SK-N-SH (cell line): ENCODE results near the gene KIAA1549. TPM values are rescaled to one million over a fixed set of nuclear protein-coding genes. Genes with fewer than 3 reads are reported as not detected.

Source experiments
- CTCF ChIA-PET: fragments of 300-600, 350-600 bp; formaldehyde crosslinking; extraction: SDS; loops from one replicate; lab custom pipeline; 2021; lab: Yijun Ruan, JAX
- POLR2A ChIA-PET: fragments of 350-600 bp; sonication (Branson Sonifier 250); formaldehyde crosslinking; extraction: SDS; loops from one replicate; lab custom pipeline; 2020; ENCODE audit warnings: antibody characterized with exemption, inconsistent platforms; lab: Yijun Ruan, JAX
- DNase-seq: peaks from one replicate; pipeline ENCODE4 v3.0.0; 2012
- H2AFZ ChIP-seq: fragments of 200-600 bp; sonication (generic); 2 replicates; pipeline ENCODE4 v1.8.1; 2016; ENCODE audit warnings: antibody characterized with exemption, mild to moderate bottlenecking, low read depth
- H3F3A ChIP-seq: fragments of 200-600 bp; sonication (generic); replicated peaks from 2 replicates; pipeline ENCODE3; 2016; ENCODE audit warnings: antibody characterized with exemption, mild to moderate bottlenecking; ENCODE audit not compliant: insufficient read depth
- H3K27ac ChIP-seq, 2 experiments: fragments of 200-500 bp in 1 of 2; fragments of 200-600 bp in 1 of 2; sonication (Bioruptor generic) in 1 of 2; sonication (generic), shearing (Covaris generic) in 1 of 2; 2 replicates each; pipeline versions ENCODE4 v1.5.1 to v1.6.1; 2014 to 2016; ENCODE audit warnings: low read depth in 2 of 2, inconsistent platforms in 1 of 2, low read length in 1 of 2, mild to moderate bottlenecking in 1 of 2, mixed read lengths in 1 of 2
- H3K27me3 ChIP-seq: fragments of 200-600 bp; sonication (generic), shearing (Covaris generic); 2 replicates; pipeline ENCODE4 v1.6.1; 2016; ENCODE audit warnings: mixed run types; ENCODE audit not compliant: insufficient read depth
- H3K36me3 ChIP-seq, 2 experiments: fragments of 200-500 bp in 1 of 2; fragments of 200-600 bp in 1 of 2; sonication (Bioruptor generic) in 1 of 2; sonication (generic) in 1 of 2; replicated peaks in 1 of 2; 2 replicates each; pipeline versions ENCODE3 to v1.5.1; 2014 to 2016; ENCODE audit warnings: low read length in 1 of 2, mild to moderate bottlenecking in 1 of 2; ENCODE audit not compliant: insufficient read depth in 2 of 2, control insufficient read depth in 1 of 2
- H3K4me1 ChIP-seq, 2 experiments: fragments of 200-500 bp in 1 of 2; fragments of 200-600 bp in 1 of 2; sonication (Bioruptor generic) in 1 of 2; sonication (generic), shearing (Covaris generic) in 1 of 2; 2 replicates each; pipeline versions ENCODE4 v1.5.1 to v1.6.1; 2014 to 2016; ENCODE audit warnings: low read depth in 1 of 2, low read length in 1 of 2, mixed run types in 1 of 2; ENCODE audit not compliant: insufficient read depth in 2 of 2, control insufficient read depth in 1 of 2
- H3K4me2 ChIP-seq: fragments of 200-600 bp; sonication (generic), shearing (Covaris generic); 2 replicates; pipeline ENCODE4 v1.6.1; 2017; ENCODE audit warnings: mixed run types
- H3K4me3 ChIP-seq, 2 experiments: fragments of 200-500 bp in 1 of 2; fragments of 200-600 bp in 1 of 2; sonication (Bioruptor generic) in 1 of 2; sonication (generic), shearing (Covaris generic) in 1 of 2; 2 replicates each; pipeline versions ENCODE4 v1.5.1 to v1.8.1; 2014 to 2016; ENCODE audit warnings: low read depth in 2 of 2, inconsistent platforms in 1 of 2, low read length in 1 of 2, mild to moderate bottlenecking in 1 of 2, mixed read lengths in 1 of 2, moderate library complexity in 1 of 2
- H3K79me2 ChIP-seq: fragments of 200-600 bp; sonication (generic); 2 replicates; pipeline ENCODE4 v1.8.1; 2017; ENCODE audit warnings: mild to moderate bottlenecking; ENCODE audit not compliant: insufficient read depth
- H3K9ac ChIP-seq: fragments of 200-600 bp; sonication (generic); 2 replicates; pipeline ENCODE4 v1.6.1; 2017; ENCODE audit warnings: mixed run types
- H3K9me2 ChIP-seq: fragments of 200-600 bp; sonication (generic); 2 replicates; pipeline ENCODE4 v1.6.1; 2017; ENCODE audit warnings: mixed run types
- H3K9me3 ChIP-seq: fragments of 200-600 bp; sonication (generic); 2 replicates; pipeline ENCODE4 v1.6.1; 2017; ENCODE audit warnings: mixed run types, mild to moderate bottlenecking, moderate library complexity
- H4K20me1 ChIP-seq: fragments of 200-600 bp; sonication (generic); 2 replicates; pipeline ENCODE4 v1.6.1; 2017; ENCODE audit warnings: mild to moderate bottlenecking, mixed run types; ENCODE audit not compliant: insufficient read depth
- CHD2 ChIP-seq: fragments of 150-350 bp; IDR thresholded peaks from 2 replicates; pipeline ENCODE4 v1.6.1; 2018; ENCODE audit warnings: low read length; ENCODE audit not compliant: partially characterized antibody
- ELF1 ChIP-seq: IDR thresholded peaks from 2 replicates; pipeline ENCODE4 v1.4.0; 2012
- FOSL2 ChIP-seq: IDR thresholded peaks from 2 replicates; pipeline ENCODE4 v1.4.0; 2012; ENCODE audit warnings: low read depth, mild to moderate bottlenecking, moderate library complexity, borderline replicate concordance
- FOXJ3 ChIP-seq: sonication (generic); formaldehyde crosslinking; IDR thresholded peaks from 2 replicates; pipeline ENCODE4 v1.5.1; 2020; ENCODE audit warnings: mild to moderate bottlenecking, missing genetic modification reagents
- GATA2 ChIP-seq: sonication (generic); formaldehyde crosslinking; IDR thresholded peaks from 2 replicates; pipeline ENCODE4 v1.5.0; 2020; ENCODE audit warnings: mild to moderate bottlenecking, missing genetic modification reagents
- JUND ChIP-seq: IDR thresholded peaks from 2 replicates; pipeline ENCODE4 v1.4.0; 2012
- MEF2A ChIP-seq: IDR thresholded peaks from 2 replicates; pipeline ENCODE4 v1.4.0; 2012; ENCODE audit warnings: low read depth, borderline replicate concordance
- RCOR1 ChIP-seq: fragments of 150-350 bp; IDR thresholded peaks from 2 replicates; pipeline ENCODE4 v1.6.1; 2017; ENCODE audit warnings: antibody characterized with exemption, low read length
- RFX5 ChIP-seq: IDR thresholded peaks from 2 replicates; pipeline ENCODE4 v1.6.1; 2012; ENCODE audit warnings: mild to moderate bottlenecking, improper control_type of control experiment, low read length
- RXRA ChIP-seq: IDR thresholded peaks from 2 replicates; pipeline ENCODE4 v1.4.0; 2012; ENCODE audit warnings: low read depth, mild to moderate bottlenecking, borderline replicate concordance
- TAF1 ChIP-seq: IDR thresholded peaks from 2 replicates; pipeline ENCODE4 v1.6.1; 2012; ENCODE audit warnings: low read depth, mild to moderate bottlenecking, low read length, moderate library complexity, borderline replicate concordance
- YY1 ChIP-seq: IDR thresholded peaks from 2 replicates; pipeline ENCODE4 v1.4.0; 2012; ENCODE audit warnings: low read depth, mild to moderate bottlenecking
- WGBS: methylation state at CpG from one replicate; pipeline ENCODE4 v1.1.6; 2017; ENCODE audit warnings: low lambda C conversion rate; 5-methylcytosine and 5-hydroxymethylcytosine counted together
- polyA plus RNA-seq, 3 experiments: library from polyadenylated mRNA; depleted of rRNA; stranded (reverse); fragments of >200 nt; gene quantifications; 2 replicates each; pipeline ENCODE4 v1.2.3, GENCODE V29; 2012
- TF ChIP-seq, protein P1 (sequence below): IDR thresholded peaks from 2 replicates; pipeline ENCODE4 v1.6.1; 2012; ENCODE audit warnings: mild to moderate bottlenecking, low read depth, low read length, moderate library complexity
- TF ChIP-seq, protein P2 (sequence below): fragments of 150-350 bp; IDR thresholded peaks from 2 replicates; pipeline ENCODE4 v1.6.1; 2017; ENCODE audit warnings: antibody characterized with exemption, low read length, low read depth, borderline replicate concordance
- TF ChIP-seq, protein P3 (sequence below): IDR thresholded peaks from 2 replicates; pipeline ENCODE4 v1.4.0; 2012; ENCODE audit warnings: low read depth
- TF ChIP-seq, protein P4 (sequence below): IDR thresholded peaks from 2 replicates; pipeline ENCODE4 v1.4.0; 2012; ENCODE audit warnings: low read depth, borderline replicate concordance

Gene KIAA1549
- polyA plus RNA-seq, 1 of the 3 experiments (the other 2 are of a cell fraction) = 3.6 TPM

DNA sequence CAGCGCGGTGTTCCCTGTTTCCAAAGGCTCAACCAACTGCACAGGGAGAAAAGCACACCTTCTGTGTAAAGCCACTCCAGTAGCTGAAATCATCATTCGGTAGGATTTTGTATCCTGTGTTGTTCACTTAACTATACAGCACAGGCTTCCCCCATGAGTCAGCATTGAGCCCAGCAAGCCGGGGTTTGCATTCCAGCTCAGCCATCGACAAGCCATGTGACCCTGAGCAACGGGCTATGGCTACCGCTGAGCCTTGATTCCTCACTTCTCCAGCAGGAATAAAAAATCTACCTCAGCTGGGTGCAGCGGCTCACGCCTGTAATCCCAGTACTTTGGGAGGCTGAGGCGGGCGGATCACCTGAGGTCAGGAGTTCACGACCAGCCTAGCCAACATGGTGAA lies 139.1 kb downstream of the KIAA1549 start:
- DNase-seq = no peak
- no peak overlapping the region for H3K4me3 ChIP-seq
- H3F3A ChIP-seq = no peaks in the 10 kb centered on the region
- 81% methylated on average over 12 of the region's 12 CpGs for WGBS
- CTCF ChIA-PET = interaction anchor here (1.1 to 1.3 kb wide), 3 partner anchors 8 to 103 kb away, joined by 3 to 5 read pairs (median 4); no protein-coding TSS in a partner anchor
- no peaks in the 10 kb centered on the region for H3K9me3 ChIP-seq
- H3K36me3 ChIP-seq = peaks cover 12 to 47% of the 10 kb centered on the region in 2 experiments
- TF ChIP-seq RXRA (no peak), MEF2A (no peak), RCOR1 (no peak), CHD2 (no peak), YY1 (no peak), JUND (peak; percentile 62), GATA2 (no peak), RFX5 (no peak), FOSL2 (peak; percentile 53; the same call in 1 of the 2 replicates), FOXJ3 (CRISPR knock-in tag) (no peak), ELF1 (no peak), TAF1 (no peak)
- TF ChIP-seq, protein P1, sequence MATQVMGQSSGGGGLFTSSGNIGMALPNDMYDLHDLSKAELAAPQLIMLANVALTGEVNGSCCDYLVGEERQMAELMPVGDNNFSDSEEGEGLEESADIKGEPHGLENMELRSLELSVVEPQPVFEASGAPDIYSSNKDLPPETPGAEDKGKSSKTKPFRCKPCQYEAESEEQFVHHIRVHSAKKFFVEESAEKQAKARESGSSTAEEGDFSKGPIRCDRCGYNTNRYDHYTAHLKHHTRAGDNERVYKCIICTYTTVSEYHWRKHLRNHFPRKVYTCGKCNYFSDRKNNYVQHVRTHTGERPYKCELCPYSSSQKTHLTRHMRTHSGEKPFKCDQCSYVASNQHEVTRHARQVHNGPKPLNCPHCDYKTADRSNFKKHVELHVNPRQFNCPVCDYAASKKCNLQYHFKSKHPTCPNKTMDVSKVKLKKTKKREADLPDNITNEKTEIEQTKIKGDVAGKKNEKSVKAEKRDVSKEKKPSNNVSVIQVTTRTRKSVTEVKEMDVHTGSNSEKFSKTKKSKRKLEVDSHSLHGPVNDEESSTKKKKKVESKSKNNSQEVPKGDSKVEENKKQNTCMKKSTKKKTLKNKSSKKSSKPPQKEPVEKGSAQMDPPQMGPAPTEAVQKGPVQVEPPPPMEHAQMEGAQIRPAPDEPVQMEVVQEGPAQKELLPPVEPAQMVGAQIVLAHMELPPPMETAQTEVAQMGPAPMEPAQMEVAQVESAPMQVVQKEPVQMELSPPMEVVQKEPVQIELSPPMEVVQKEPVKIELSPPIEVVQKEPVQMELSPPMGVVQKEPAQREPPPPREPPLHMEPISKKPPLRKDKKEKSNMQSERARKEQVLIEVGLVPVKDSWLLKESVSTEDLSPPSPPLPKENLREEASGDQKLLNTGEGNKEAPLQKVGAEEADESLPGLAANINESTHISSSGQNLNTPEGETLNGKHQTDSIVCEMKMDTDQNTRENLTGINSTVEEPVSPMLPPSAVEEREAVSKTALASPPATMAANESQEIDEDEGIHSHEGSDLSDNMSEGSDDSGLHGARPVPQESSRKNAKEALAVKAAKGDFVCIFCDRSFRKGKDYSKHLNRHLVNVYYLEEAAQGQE = no peak
- TF ChIP-seq, protein P2, sequence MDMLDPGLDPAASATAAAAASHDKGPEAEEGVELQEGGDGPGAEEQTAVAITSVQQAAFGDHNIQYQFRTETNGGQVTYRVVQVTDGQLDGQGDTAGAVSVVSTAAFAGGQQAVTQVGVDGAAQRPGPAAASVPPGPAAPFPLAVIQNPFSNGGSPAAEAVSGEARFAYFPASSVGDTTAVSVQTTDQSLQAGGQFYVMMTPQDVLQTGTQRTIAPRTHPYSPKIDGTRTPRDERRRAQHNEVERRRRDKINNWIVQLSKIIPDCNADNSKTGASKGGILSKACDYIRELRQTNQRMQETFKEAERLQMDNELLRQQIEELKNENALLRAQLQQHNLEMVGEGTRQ = 0 out of 2 replicates have a peak, but pooled peaks have one; percentile 12
- TF ChIP-seq, protein P3, sequence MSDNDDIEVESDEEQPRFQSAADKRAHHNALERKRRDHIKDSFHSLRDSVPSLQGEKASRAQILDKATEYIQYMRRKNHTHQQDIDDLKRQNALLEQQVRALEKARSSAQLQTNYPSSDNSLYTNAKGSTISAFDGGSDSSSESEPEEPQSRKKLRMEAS = peak; percentile 75
- TF ChIP-seq, protein P4, sequence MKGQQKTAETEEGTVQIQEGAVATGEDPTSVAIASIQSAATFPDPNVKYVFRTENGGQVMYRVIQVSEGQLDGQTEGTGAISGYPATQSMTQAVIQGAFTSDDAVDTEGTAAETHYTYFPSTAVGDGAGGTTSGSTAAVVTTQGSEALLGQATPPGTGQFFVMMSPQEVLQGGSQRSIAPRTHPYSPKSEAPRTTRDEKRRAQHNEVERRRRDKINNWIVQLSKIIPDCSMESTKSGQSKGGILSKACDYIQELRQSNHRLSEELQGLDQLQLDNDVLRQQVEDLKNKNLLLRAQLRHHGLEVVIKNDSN = peak; percentile 77; the same call in 1 of the 2 replicates
- TF ChIP-seq, all 33 proteins: peak for 5
- Histone ChIP-seq H3K9ac (no peak overlapping the region), H3K9me2 (no peaks in the 10 kb centered on the region), H4K20me1 (no peaks in the 10 kb centered on the region), H3K27me3 (no peaks in the 10 kb centered on the region), H3K79me2 (no peaks in the 10 kb centered on the region), H3K4me2 (0 out of 2 replicates have a peak overlapping the region, but pooled peaks have one; percentile 30), H2AFZ (no peak overlapping the region), H3K27ac (0 out of 4 replicates have a peak overlapping the region, but pooled peaks of 1 of the 2 experiments have one; percentile 12), H3K4me1 (0 out of 4 replicates have a peak, but pooled peaks cover 0 to 9% of the 10 kb centered on the region in 2 experiments)
- POLR2A ChIA-PET = no interaction called here
